GM12892 (cell line): Measurements from ENCODE around the gene TSR3.
"Not testable (repeated sequence)": the region's sequence is repeated elsewhere in the genome, so short reads cannot be mapped to it uniquely, and the experiment has no call there.

Experiments used
- DNase-seq: peaks from one replicate; pipeline ENCODE4 v3.0.0; 2011; ENCODE audit not compliant: insufficient read length
- FAIRE-seq: peaks from 2 replicates; lab custom pipeline; 2011; peaks lifted over from hg19 to GRCh38; lab: Jason Lieb, UNC
- POLR2A ChIP-seq: IDR thresholded peaks from 2 replicates; pipeline ENCODE4 v1.6.1; 2011; ENCODE audit warnings: low read depth, low read length, control low read depth
- POLR2AphosphoS5 ChIP-seq: IDR thresholded peaks from 2 replicates; pipeline ENCODE4 v1.6.1; 2011; ENCODE audit warnings: low read depth, low read length, control low read depth
- TAF1 ChIP-seq: IDR thresholded peaks from 2 replicates; pipeline ENCODE4 v1.6.1; 2011; ENCODE audit warnings: low read depth, mild to moderate bottlenecking, control low read depth, low read length, borderline replicate concordance

Gene TSR3

DNA sequence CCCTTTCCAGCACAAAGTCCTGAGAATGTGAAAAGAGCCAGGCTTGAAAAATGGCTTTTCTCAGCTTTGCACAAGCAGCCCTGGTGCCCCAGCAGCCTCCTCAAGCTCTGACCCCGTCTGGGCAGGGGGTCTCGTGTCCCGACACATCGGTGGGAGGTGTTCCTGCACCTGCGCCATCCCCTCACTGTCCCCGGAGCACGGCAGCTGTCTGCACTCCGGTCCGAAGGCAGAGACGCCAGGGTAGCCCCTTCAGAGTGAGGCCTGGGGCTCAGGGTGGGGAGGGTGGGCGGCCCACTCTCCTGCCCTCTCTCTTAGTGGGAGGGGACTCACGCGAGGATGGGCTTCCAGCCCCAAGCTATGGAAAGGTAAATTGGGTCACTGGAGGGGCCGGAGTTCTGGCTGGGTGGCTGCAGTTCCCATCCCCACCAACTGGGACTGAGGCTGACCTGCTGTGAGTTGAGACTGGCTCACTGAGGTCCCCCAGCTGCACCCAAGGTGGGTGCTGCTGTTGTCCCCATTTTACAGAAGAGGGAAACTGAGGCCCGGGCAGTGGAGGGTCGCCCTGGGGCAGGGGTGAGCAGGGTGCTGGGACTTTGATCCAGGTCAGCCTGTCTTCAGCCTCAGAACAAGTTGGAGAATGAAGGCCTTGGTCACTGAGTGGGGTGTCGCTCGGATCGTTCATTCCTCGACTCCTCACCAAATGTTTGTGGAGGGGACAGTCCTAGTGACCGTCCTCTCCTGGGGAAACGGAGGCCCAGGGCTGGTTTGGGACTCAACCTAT lies 20.6 kb downstream of the TSR3 start:
- DNase-seq, result no peak
- TF ChIP-seq TAF1 (no peak), POLR2AphosphoS5 (no peak), POLR2A (no peak)
- FAIRE-seq, result no peak

DNA sequence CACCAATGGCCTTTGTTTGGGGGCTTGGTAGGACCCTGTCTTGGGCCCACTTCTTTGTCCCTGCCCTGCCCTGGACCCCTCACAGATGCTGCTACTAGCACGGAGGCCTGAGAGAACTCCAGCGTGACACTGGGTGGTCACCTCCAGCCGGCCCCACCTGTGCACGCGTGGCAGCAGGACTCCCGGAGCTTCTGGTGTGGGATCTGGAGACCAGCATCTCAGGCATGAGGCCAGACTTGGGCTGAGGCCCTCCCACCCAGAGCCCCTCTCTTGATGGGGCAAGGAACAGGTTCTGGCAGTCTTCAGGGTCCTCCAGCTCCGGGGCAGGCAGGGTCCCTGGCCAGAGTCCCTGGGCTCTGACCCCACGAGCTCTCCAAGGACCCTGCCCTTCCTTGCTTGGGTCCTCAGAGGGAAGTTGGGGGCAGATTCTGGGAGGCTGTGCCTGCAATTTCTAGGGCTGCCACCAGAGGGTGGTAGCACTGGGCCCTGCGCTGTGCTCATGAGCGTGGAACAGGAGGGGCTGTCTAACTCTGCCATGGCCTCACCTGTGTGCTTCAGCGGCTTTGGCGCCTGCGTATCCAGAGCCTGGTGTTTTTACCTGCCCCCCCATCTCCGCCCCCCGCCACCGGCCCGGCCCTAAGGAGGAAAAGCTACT lies 21.3 kb downstream of the TSR3 start:
- no peak for DNase-seq
- no peak for TF ChIP-seq POLR2AphosphoS5
- no peak for TF ChIP-seq TAF1
- TF ChIP-seq POLR2A, result no peak
- FAIRE-seq, result no peak

DNA sequence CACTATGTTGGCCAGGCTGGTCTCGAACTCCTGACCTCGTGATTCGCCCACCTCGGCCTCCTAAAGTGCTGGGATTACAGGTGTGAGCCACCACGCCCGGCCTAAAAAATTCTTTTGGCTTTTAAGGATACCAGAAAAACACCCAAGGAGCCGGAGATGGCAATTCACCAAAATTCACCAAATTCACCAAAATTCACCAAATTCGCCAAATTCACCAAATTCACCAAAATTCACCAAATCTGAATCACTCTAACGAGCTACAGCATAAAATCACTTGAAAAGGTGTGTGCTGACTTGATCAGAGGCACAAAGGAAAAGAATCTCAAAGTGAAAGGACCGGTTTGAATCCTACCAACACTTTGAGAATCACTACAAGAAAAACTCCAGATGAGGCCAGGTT lies 22.7 kb downstream of the TSR3 start:
- not testable (repeated sequence) for DNase-seq, FAIRE-seq

DNA sequence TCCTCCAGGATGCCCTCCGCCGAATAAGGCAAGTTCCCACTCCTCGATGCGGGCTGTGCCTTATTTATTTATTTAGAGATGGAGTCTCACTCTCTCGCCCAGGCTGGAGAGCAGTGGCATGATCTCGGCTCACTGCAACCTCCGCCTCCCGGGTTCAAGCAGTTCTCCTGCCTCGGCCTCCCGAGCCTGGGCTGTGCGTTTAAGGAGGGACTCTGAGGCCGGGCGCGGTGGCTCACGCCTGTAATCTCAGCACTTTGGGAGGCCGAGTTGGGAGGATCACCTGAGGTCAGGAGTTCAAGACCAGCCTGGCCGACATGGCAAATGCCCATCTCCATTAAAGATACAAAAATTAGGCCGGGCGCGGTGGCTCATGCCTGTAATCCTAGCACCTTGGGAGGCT lies 23.5 kb downstream of the TSR3 start:
- not testable (repeated sequence) for FAIRE-seq

DNA sequence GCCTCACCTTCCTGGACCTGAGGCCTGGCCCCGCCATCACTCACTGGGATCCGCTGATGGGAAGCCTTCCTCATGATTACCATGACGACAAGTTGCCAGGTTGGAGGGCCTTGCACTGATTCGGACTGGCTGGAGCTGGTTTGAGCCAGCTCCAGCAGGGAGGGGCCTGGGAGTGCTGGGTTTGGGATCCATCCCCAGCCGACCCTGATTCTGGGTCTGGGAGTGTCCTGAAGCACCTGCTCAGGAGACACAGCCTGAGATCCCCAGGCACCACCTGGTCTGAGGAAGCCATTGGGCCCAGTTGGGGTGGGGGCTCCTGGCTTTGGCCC lies 24.1 kb downstream of the TSR3 start:
- TF ChIP-seq TAF1 (no peak), POLR2AphosphoS5 (no peak), POLR2A (no peak)
- FAIRE-seq (no peak), DNase-seq (no peak)

More for the DNA sequence above, 23.5 kb downstream of the TSR3 start:
- not testable (repeated sequence) for DNase-seq

DNA sequence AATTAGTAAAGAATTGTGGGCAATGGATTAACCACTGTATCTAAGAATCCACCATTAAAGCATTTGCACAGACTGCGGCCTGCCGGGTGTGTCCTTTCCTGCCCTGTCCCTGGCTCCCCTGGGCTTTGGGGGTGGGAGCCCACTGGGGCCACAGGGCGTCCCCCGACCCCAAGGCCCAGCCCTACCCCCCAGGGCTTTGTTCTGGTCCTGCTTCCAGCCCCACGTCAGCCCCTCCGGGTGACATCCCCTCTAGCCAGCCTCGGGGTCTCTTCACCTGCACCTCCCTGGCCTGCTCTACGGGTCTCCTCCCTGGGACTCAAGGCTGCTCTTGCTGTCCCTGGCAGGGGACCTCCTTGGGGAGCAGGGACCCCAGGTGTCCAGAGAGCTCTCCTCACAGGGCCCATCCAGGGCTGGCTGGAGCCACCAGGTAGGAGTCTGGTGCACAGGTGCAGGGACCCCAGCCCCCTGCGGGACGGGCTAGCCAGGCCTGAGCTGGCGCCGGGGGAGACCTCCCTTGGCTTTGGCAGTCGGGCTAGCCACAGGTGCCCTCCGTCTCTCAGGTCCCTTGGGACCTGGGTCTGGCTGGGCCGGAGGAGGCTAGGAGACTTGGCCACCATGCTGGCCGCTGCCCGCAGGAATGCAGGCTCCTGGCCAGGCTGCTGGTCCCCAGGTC lies 24.6 kb downstream of the TSR3 start:
- DNase-seq, result no peak
- no peak for FAIRE-seq
- TF ChIP-seq POLR2A (no peak), POLR2AphosphoS5 (no peak)

DNA sequence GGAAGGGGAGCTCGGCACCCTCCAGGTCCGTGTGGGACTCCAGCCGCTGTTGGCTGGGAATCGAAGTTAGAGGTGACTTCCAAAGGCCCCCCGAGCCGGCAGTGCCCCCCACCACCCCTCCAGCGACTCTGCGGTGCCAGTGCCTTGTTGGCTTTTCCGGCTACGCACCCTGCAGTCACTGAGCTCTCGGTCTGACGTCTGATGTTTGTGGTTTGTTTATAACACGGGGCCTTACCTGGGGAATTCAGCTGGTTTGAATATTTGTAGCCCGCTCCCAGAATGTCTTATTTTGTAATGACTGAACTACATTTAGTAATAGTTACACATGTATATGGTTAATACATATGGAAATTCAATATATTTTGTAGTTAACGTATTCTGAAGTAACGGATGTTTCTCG lies 25.3 kb downstream of the TSR3 start:
- no peak for DNase-seq
- no peak for FAIRE-seq
- TF ChIP-seq POLR2A (no peak), POLR2AphosphoS5 (no peak), TAF1 (no peak)

DNA sequence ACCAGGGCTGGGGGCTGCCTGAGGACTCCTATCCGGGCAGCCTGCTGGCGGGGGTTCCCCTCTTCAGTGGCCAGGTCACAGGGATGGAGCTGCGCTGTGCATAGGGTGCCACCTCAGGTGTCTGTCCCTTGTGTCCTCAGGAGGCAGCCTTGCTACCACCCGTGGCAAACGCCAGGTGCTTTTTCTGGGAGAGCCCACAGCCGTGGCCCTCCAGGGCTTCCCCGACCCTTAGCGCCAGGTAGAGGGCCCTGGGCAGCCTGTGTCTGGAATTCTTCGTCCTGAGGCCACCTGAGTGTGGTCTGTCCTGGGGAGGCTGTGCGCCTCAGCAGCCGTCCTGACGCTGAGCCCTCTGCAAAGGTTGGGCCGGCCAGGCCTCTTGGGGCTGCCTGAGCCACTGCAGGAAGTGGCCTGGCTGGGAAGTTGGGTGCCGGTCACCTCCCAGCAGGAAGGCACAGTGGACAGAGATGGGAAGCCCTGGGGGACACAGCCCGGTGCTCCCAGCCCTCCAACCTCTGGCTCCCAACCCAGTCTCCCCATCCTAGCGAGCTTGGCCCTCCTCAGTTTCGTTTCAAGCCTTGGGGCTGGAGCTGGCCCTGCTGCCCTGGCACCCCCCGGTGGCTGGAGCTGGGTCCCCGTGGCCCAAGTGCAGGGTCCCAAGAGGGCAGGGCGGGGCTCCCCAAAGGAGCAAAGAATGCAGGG lies 25.9 kb downstream of the TSR3 start:
- FAIRE-seq, result no peak
- TF ChIP-seq POLR2A (peak; percentile 69; the same call in 1 of the 2 replicates), TAF1 (no peak), POLR2AphosphoS5 (peak; percentile 87)
- DNase-seq, result no peak

DNA sequence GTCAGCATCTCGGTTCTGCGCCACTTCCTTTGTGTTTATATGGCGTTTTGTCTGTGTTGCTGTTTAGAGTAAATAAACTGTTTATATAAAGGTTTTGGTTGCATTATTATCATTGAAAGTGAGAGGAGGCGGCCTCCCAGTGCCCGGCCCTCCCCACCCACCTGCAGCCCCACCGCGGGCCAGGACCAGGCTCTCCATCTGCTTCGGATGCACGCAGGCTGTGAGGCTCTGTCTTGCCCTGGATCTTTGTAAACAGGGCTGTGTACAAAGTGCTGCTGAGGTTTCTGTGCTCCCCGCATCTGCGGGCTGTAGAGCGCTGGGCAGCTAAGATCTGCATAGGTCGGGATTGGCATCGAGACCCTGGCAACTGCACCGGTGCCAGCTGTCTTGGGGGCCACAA lies 26.4 kb downstream of the TSR3 start:
- no peak for DNase-seq
- no peak for FAIRE-seq
- TF ChIP-seq POLR2AphosphoS5 (no peak), POLR2A (no peak), TAF1 (no peak)

DNA sequence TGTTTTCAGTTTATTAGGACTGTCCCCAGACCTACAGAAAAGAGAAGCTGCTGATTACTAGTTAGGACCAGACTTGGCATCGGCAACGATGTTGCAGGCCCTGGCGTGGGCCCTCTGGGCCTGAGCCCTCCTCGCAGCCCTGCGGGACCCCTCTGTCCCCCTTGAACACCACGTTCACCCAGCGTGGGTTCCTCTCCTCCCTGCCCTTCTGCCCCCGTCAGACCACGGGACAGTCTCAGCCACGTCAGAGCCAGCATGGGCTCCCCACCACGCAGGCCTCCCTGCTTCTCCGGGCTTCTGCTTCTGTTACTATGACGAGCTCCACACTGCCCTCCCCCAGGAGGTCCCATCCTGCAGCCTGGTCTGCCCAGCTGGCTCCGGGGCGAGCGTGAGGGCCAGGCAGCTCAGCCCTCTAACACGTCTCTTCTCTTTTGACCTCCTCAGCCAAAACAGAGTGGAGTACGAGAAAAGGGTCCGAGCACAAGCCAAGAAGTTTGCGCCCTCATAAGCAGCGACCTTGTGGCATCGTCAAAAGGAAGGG lies 27.3 kb downstream of the TSR3 start:
- TF ChIP-seq POLR2A, result no peak
- TF ChIP-seq TAF1, result no peak
- no peak for TF ChIP-seq POLR2AphosphoS5
- FAIRE-seq, result no peak
- no peak for DNase-seq
